Measurements from ENCODE around the gene ACLY.

DNA sequence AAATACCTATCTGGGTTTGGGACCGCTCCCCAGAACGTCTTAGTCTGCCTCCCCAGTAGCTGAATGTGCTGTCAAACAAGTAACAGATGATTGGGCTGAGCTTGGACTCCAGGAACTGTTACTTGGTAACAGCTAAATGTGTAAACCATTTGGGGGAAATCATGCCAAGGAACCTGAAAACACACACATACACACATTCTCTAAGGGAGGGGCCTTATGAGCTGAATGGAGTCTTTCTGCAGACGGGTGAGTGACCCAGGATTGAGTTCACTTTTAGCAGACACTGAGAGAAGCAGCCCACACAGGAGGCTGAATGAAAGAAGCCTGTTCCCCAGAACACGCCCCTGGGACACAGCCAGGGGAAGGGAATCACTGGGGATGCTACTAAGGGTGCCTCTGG is 1.6 kb downstream of the ACLY start:
- no peak for TF ChIP-seq POLR2A (IDR thresholded peaks at IDR 0.05)
- TF ChIP-seq, protein P1, sequence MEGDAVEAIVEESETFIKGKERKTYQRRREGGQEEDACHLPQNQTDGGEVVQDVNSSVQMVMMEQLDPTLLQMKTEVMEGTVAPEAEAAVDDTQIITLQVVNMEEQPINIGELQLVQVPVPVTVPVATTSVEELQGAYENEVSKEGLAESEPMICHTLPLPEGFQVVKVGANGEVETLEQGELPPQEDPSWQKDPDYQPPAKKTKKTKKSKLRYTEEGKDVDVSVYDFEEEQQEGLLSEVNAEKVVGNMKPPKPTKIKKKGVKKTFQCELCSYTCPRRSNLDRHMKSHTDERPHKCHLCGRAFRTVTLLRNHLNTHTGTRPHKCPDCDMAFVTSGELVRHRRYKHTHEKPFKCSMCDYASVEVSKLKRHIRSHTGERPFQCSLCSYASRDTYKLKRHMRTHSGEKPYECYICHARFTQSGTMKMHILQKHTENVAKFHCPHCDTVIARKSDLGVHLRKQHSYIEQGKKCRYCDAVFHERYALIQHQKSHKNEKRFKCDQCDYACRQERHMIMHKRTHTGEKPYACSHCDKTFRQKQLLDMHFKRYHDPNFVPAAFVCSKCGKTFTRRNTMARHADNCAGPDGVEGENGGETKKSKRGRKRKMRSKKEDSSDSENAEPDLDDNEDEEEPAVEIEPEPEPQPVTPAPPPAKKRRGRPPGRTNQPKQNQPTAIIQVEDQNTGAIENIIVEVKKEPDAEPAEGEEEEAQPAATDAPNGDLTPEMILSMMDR (IDR thresholded peaks at IDR 0.05) = no peak
